Psoas muscle (tissue), 8 donors: ENCODE data around the gene HSPA6. TPM values are rescaled to one million over a fixed set of nuclear protein-coding genes. Genes with fewer than 3 reads are reported as not detected.
"Not testable (repeated sequence)": the region's sequence is repeated elsewhere in the genome, so short reads cannot be mapped to it uniquely, and the experiment has no call there.

Experiments used
- ATAC-seq, 4 donors: fragments of 200-7000 bp; cut with Tn5 transposase; one replicate each; pipeline ENCODE4 v1.9.1; 2020; ENCODE audit warnings: moderate library complexity in 3 of 4, mild to moderate bottlenecking in 2 of 4
- DNase-seq, 2 donors: peaks; one replicate each; pipeline ENCODE4 v3.0.0-alpha.2; 2020
- H3K27ac ChIP-seq: fragments of 200-600 bp; one replicate; pipeline ENCODE4 v1.8.0; 2022
- H3K27me3 ChIP-seq, 3 donors: fragments of 200-600 bp in 1 of 3; one replicate each; pipeline versions ENCODE4 v1.6.1 to v1.8.0; 2013 to 2022; ENCODE audit warnings: low read length in 2 of 3, mild to moderate bottlenecking in 2 of 3, moderate library complexity in 1 of 3; ENCODE audit not compliant: insufficient read depth in 3 of 3
- H3K36me3 ChIP-seq, 2 donors: fragments of 200-600 bp in 1 of 2; one replicate each; pipeline versions ENCODE4 v1.6.1 to v1.8.0; 2013 to 2022; ENCODE audit warnings: low read depth in 1 of 2, mild to moderate bottlenecking in 1 of 2, moderate library complexity in 1 of 2; ENCODE audit not compliant: insufficient read depth in 1 of 2
- H3K4me1 ChIP-seq: fragments of 200-600 bp; one replicate; pipeline ENCODE4 v1.8.0; 2022
- H3K4me3 ChIP-seq: fragments of 200-600 bp; one replicate; pipeline ENCODE4 v1.8.0; 2022; ENCODE audit warnings: mild to moderate bottlenecking
- H3K9me3 ChIP-seq: fragments of 200-600 bp; one replicate; pipeline ENCODE4 v1.8.0; 2022
- CTCF ChIP-seq: fragments of 200-600 bp; IDR thresholded peaks from one replicate; pipeline ENCODE4 v1.8.0; 2022; ENCODE audit warnings: antibody characterized with exemption
- WGBS, 3 donors: extraction: QIAGEN DNeasy Blood & Tissue Kit; methylation state at CpG; one replicate each; pipeline versions ENCODE4 v1.1.6 to v1.1.7; 2013; 5-methylcytosine and 5-hydroxymethylcytosine counted together
- intact Hi-C, 2 donors: fragments of 100-400 bp; cut with DNase I; formaldehyde crosslinking; loops; one replicate each; pipeline versions ENCODE4 v1.11.0 to v1.14.2; 2022
- polyA plus RNA-seq, 3 donors: library from polyadenylated mRNA; stranded (reverse); fragments of 200-250 nt; gene quantifications; one replicate each; pipeline ENCODE4 v1.2.3, GENCODE V29; 2013
- total RNA-seq, 4 donors: library from RNA; stranded (reverse); fragmentation: NEBNext Ultra II Directional in 2 of 4; extraction: Animal tissue kit (Norgen Biotek cat#: 25700) in 2 of 4; gene quantifications; one replicate each; pipeline versions ENCODE4 v1.2.1 to v1.2.4, GENCODE V29; 2021 to 2023
- donor health status: healthy with polysubstance abuse.
- donor health status: DM: no; HTN: no; CAD: no; lungs with moderate emphysema.
- donor health status: Bipolar disorder and iron deficiency.
- donor health status: healthy.
- donor health status: DM: yes; HTN: yes; CAD: no.
- donor health status: DM: no; HTN: no; CAD: no.
- donor health status: DM: no; HTN: no; CAD: no.
- donor health status: DM: yes; HTN: yes; CAD: no.

Gene HSPA6
- total and polyA plus RNA-seq, 7 donors: 0.32 to 37.7 (median 0.98) TPM

DNA sequence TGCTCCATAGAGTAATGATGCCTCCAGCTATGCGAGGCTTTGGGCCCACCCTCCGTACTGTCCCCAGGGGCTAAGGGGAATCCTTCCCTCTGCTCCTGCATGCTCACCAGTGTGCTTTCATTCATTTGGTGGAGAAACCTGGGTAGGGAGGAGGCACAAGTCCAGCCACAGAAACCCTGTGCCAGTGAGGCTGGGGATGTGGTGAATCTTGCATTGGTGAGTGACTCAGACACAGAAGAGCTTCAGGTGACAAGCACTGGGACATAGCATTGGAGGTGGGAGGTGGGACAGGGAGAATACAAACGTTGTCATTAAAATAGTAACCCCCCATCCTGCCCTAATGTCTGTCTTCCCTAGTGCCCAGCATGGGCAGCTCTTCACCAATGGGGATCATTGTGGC is 13.9 kb upstream of the HSPA6 start:
- no peak for DNase-seq
- Histone ChIP-seq H3K27ac (no peak overlapping the region), H3K9me3 (no peaks in the 10 kb centered on the region), H3K27me3 (peaks cover 0 to 26% (median 0%) of the 10 kb centered on the region in 3 donors), H3K36me3 (no peaks in the 10 kb centered on the region), H3K4me3 (no peak overlapping the region), H3K4me1 (no peaks in the 10 kb centered on the region)
- intact Hi-C loops: no loop called here
- WGBS, 3 donors: 73 to 83% (median 73%) methylated on average over 3 of the region's 3 CpGs
- no peak for TF ChIP-seq CTCF
- no peak for ATAC-seq

- Histone ChIP-seq H3K27ac (no peak overlapping the region), H3K36me3 (no peaks in the 10 kb centered on the region), H3K4me3 (no peak overlapping the region), H3K27me3 (peaks cover 0 to 20% (median 0%) of the 10 kb centered on the region in 3 donors), H3K4me1 (no peaks in the 10 kb centered on the region), H3K9me3 (no peaks in the 10 kb centered on the region)
- no peak for TF ChIP-seq CTCF
- intact Hi-C loops: no loop called here
- DNase-seq (peak in 1 of 2 donors; percentile 47), ATAC-seq (no peak)
- 70 to 78% (median 77%) methylated on average over 5 of the region's 5 CpGs for WGBS, 3 donors
Observed at GRCh38 chr1:161511018-161511755, 13.2 kb upstream of the HSPA6 start.

GRCh38 chr1:161511756-161512060 is 12.6 kb upstream of the HSPA6 start:
- peaks cover 0 to 17% (median 0%) of the 10 kb centered on the region in 3 donors for H3K27me3 ChIP-seq
- no peak for TF ChIP-seq CTCF
- intact Hi-C loops: no loop called here
- no peak overlapping the region for H3K4me3 ChIP-seq
- no peak overlapping the region for H3K27ac ChIP-seq
- no peak for ATAC-seq
- DNase-seq: no peak
- no peaks in the 10 kb centered on the region for H3K9me3 ChIP-seq
- H3K36me3 ChIP-seq: no peaks in the 10 kb centered on the region
- no peaks in the 10 kb centered on the region for H3K4me1 ChIP-seq
- 77 to 85% (median 79%) methylated on average over 7 of the region's 7 CpGs for WGBS, 3 donors

DNA sequence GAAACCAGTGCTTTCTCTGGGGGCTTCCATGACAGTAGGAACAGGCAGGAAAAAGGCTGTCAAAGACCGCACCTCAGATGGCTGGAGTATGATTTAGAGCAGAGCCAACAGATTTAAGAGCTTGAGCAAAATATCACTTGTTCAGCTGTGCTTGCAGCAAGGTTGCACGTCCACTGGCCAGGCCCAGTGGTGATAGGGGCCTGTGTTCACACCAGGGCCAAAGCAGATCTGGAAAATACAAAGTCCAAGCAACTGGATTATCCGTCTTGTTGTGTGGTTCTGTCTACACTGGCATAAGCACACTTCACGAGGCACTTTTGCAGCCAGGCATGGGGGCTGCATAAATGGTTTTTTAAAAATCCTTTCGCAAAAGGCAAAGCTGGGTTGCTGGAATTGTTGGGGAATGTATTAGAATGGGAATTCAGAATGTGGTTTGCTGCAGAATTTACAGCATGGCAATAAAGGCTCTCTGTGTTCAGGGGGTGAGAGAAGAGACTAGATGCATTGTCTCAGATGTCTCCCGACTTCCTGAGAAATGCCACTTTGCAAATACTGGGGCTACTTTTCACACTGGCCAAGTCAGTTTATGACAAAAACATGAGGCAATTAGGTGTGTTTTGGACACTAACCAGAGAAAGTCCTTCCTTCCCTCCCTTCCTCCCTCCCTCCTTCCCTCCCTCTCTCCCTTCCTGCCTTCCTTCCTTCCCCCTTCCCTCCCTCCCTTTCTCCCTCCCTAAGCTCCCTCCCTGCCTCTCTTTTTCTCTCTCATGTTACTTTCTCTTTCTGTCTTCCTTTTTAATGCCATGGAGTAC is 11.5 kb upstream of the HSPA6 start:
- H3K36me3 ChIP-seq, H3K4me1 ChIP-seq, intact Hi-C loops, H3K27ac ChIP-seq, H3K4me3 ChIP-seq, ATAC-seq, H3K9me3 ChIP-seq, DNase-seq, H3K27me3 ChIP-seq: not testable (repeated sequence)
- WGBS, 3 donors: 79 to 90% (median 83%) methylated on average over 5 to 6 of the region's 6 CpGs

DNA sequence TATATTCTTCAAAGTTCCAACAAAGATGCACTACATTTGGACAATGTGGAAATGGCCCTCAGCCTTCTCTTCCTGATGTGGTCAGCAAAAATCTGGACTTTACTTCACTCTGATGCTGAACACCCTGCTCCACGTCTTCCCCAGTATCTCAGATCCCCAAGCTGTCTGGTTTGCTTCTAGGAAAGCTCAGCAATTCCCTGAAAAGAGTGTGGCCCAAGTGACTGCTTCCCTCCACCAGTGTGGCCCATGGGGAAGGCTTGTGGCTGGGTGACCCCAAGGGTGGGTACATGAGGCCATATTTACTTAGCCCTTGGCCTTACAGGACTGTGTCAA is 10.9 kb upstream of the HSPA6 start:
- H3K4me1 ChIP-seq, H3K4me3 ChIP-seq, intact Hi-C loops, H3K9me3 ChIP-seq, H3K36me3 ChIP-seq, ATAC-seq, H3K27me3 ChIP-seq, DNase-seq: not testable (repeated sequence)
- peak overlapping the region; percentile 10 for H3K27ac ChIP-seq
- 25 to 47% (median 36%) methylated on average over 1 of the region's 1 CpG for WGBS, 3 donors

DNA sequence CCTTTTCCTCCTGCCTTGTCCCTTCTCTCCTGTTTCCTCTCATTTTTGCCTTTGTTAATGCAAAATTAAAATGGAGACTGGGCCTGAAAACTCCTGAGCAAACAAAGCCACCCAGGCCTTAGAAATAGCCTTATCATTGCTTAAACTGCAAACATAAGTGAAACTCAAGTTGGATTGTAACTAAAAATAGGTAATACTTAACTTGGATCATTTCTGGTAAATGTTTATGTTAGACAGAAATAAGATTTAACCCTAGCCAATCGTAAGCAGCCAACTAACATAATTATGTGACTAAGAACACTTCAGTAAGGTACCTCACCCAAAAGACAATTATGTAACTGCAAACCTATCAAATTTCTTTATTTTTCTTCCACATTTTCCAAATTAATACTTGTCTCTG is 10.4 kb upstream of the HSPA6 start:
- DNase-seq, H3K4me3 ChIP-seq, H3K9me3 ChIP-seq, intact Hi-C loops, H3K4me1 ChIP-seq, H3K36me3 ChIP-seq, H3K27me3 ChIP-seq, ATAC-seq: not testable (repeated sequence)
- WGBS, 3 donors: 88 to 100% (median 94%) methylated on average over 1 of the region's 1 CpG
- peak overlapping the region; percentile 10 for H3K27ac ChIP-seq

GRCh38 chr1:161523041-161523816 is 1.1 kb upstream of the HSPA6 start:
- not testable (repeated sequence) for H3K4me1 ChIP-seq

GRCh38 chr1:161524742-161525291 is 477 bp downstream of the HSPA6 start:
- H3K27ac ChIP-seq, H3K4me1 ChIP-seq, H3K9me3 ChIP-seq, intact Hi-C loops, H3K36me3 ChIP-seq: not testable (repeated sequence)
- 5 to 9% (median 8%) methylated on average over 20 to 41 of the region's 55 CpGs for WGBS, 3 donors
- H3K4me3 ChIP-seq: peak overlapping the region; percentile 81
- DNase-seq (peak in 1 of 2 donors; percentile 52), ATAC-seq (peak; percentile 27 to 60 (median 46))
- peaks cover 0 to 13% (median 0%) of the 10 kb centered on the region in 3 donors for H3K27me3 ChIP-seq

More at GRCh38 chr1:161523041-161523816, 1.1 kb upstream of the HSPA6 start:
- WGBS, 3 donors: 64 to 72% (median 69%) methylated on average over 19 to 20 of the region's 20 CpGs
- H3K4me3 ChIP-seq: peak overlapping the region; percentile 81
- DNase-seq, H3K36me3 ChIP-seq, H3K9me3 ChIP-seq, intact Hi-C loops, H3K27ac ChIP-seq, H3K27me3 ChIP-seq: not testable (repeated sequence)
- peak; percentile 27 to 46 (median 36) for ATAC-seq
